SJCRH30 (cell line): ENCODE results near the gene GPSM1. TPM values are rescaled to one million over a fixed set of nuclear protein-coding genes. Genes with fewer than 3 reads are reported as not detected.

ENCODE experiments used
- DNase-seq, 2 experiments: peaks; one replicate each; pipeline ENCODE4 v3.0.0-alpha.2; 2015 to 2020
- H3K27ac ChIP-seq: fragments of 250-450 bp; sonication (Bioruptor Pico); 2 replicates; pipeline ENCODE4 v1.5.1; 2020; ENCODE audit warnings: mild to moderate bottlenecking, moderate library complexity
- H3K27me3 ChIP-seq: fragments of 250-450 bp; sonication (Bioruptor Pico); 2 replicates; pipeline ENCODE4 v1.5.1; 2020; ENCODE audit warnings: mild to moderate bottlenecking, moderate library complexity
- H3K36me3 ChIP-seq: fragments of 250-450 bp; sonication (Bioruptor Pico); 2 replicates; pipeline ENCODE4 v1.5.1; 2020; ENCODE audit warnings: mild to moderate bottlenecking, moderate library complexity
- H3K4me1 ChIP-seq: fragments of 250-450 bp; sonication (Bioruptor Pico); 2 replicates; pipeline ENCODE4 v1.5.1; 2020; ENCODE audit warnings: mild to moderate bottlenecking, moderate library complexity
- H3K4me3 ChIP-seq: fragments of 250-450 bp; sonication (Bioruptor Pico); 2 replicates; pipeline ENCODE4 v1.5.1; 2020; ENCODE audit warnings: mild to moderate bottlenecking, moderate library complexity
- H3K9me3 ChIP-seq: fragments of 250-450 bp; sonication (Bioruptor Pico); replicated peaks from 2 replicates; pipeline ENCODE4 v1.5.1; 2020; ENCODE audit warnings: mild to moderate bottlenecking, moderate library complexity
- total RNA-seq: library from RNA; depleted of rRNA; stranded (reverse); fragments of >200 nt; shearing (Covaris generic); gene quantifications from 2 replicates; pipeline ENCODE4 v1.2.3, GENCODE V29; 2014

GPSM1 gene
- total RNA-seq, 1 experiment from 2014 or later, result 57.2 TPM

- H3K36me3 ChIP-seq, result peaks cover 47% of the 10 kb centered on the region
- no peak for DNase-seq
Observed at GRCh38 chr9:136392538-136393449, 65.5 kb downstream of the GPSM1 start.

GRCh38 chr9:136393531-136393930 lies 66.2 kb downstream of the GPSM1 start:
- H3K9me3 ChIP-seq, result no peaks in the 10 kb centered on the region
- no peak for DNase-seq
- H3K36me3 ChIP-seq, result peaks cover 44% of the 10 kb centered on the region
- H3K4me1 ChIP-seq, result no peaks in the 10 kb centered on the region; the same call in 1 of the 2 replicates
- H3K27ac ChIP-seq, result no peak overlapping the region
- H3K27me3 ChIP-seq, result no peaks in the 10 kb centered on the region
- H3K4me3 ChIP-seq, result no peak overlapping the region

More at GRCh38 chr9:136392538-136393449, 65.5 kb downstream of the GPSM1 start:
- Histone ChIP-seq H3K27me3 (no peaks in the 10 kb centered on the region), H3K4me1 (no peaks in the 10 kb centered on the region), H3K27ac (no peak overlapping the region), H3K9me3 (no peaks in the 10 kb centered on the region), H3K4me3 (no peak overlapping the region)

GRCh38 chr9:136394312-136395019 lies 67.1 kb downstream of the GPSM1 start:
- no peak for DNase-seq
- H3K36me3 ChIP-seq, result peaks cover 36% of the 10 kb centered on the region
- H3K4me1 ChIP-seq, result peaks cover 4% of the 10 kb centered on the region; the same call in 1 of the 2 replicates
- H3K27me3 ChIP-seq, result no peaks in the 10 kb centered on the region
- no peak overlapping the region for H3K27ac ChIP-seq
- no peak overlapping the region for H3K4me3 ChIP-seq
- no peaks in the 10 kb centered on the region for H3K9me3 ChIP-seq

GRCh38 chr9:136395020-136395340 lies 67.6 kb downstream of the GPSM1 start:
- Histone ChIP-seq H3K4me3 (no peak overlapping the region), H3K27ac (no peak overlapping the region), H3K27me3 (no peaks in the 10 kb centered on the region), H3K9me3 (no peaks in the 10 kb centered on the region), H3K36me3 (peaks cover 31% of the 10 kb centered on the region), H3K4me1 (peaks cover 4% of the 10 kb centered on the region; the same call in 1 of the 2 replicates)
- no peak for DNase-seq

GRCh38 chr9:136395345-136396218 lies 68.2 kb downstream of the GPSM1 start:
- DNase-seq, result no peak

GRCh38 chr9:136396219-136396515 lies 68.8 kb downstream of the GPSM1 start:
- H3K9me3 ChIP-seq, result no peaks in the 10 kb centered on the region
- H3K36me3 ChIP-seq, result peaks cover 28% of the 10 kb centered on the region
- H3K4me3 ChIP-seq, result no peak overlapping the region
- H3K4me1 ChIP-seq, result peaks cover 4% of the 10 kb centered on the region; the same call in 1 of the 2 replicates
- no peak for DNase-seq
- no peaks in the 10 kb centered on the region for H3K27me3 ChIP-seq
- no peak overlapping the region for H3K27ac ChIP-seq

More at GRCh38 chr9:136395345-136396218, 68.2 kb downstream of the GPSM1 start:
- H3K27me3 ChIP-seq, result no peaks in the 10 kb centered on the region
- H3K4me3 ChIP-seq, result no peak overlapping the region
- H3K4me1 ChIP-seq, result peaks cover 4% of the 10 kb centered on the region; the same call in 1 of the 2 replicates
- H3K27ac ChIP-seq, result no peak overlapping the region
- no peaks in the 10 kb centered on the region for H3K9me3 ChIP-seq
- peaks cover 29% of the 10 kb centered on the region for H3K36me3 ChIP-seq

- DNase-seq, result no peak
- peaks cover 24% of the 10 kb centered on the region for H3K36me3 ChIP-seq
- peaks cover 4% of the 10 kb centered on the region; the same call in 1 of the 2 replicates for H3K4me1 ChIP-seq
- H3K4me3 ChIP-seq, result no peak overlapping the region
- H3K9me3 ChIP-seq, result no peaks in the 10 kb centered on the region
- H3K27ac ChIP-seq, result no peak overlapping the region
- H3K27me3 ChIP-seq, result no peaks in the 10 kb centered on the region
Observed at GRCh38 chr9:136397643-136398042, 70.3 kb downstream of the GPSM1 start.

- no peak overlapping the region for H3K27ac ChIP-seq
- H3K27me3 ChIP-seq, result no peaks in the 10 kb centered on the region
- no peak overlapping the region for H3K4me3 ChIP-seq
- peaks cover 24% of the 10 kb centered on the region for H3K36me3 ChIP-seq
- peaks cover 4% of the 10 kb centered on the region; the same call in 1 of the 2 replicates for H3K4me1 ChIP-seq
- no peak for DNase-seq
- H3K9me3 ChIP-seq, result no peaks in the 10 kb centered on the region
Observed at GRCh38 chr9:136398286-136398685, 70.9 kb downstream of the GPSM1 start.

GRCh38 chr9:136399176-136400037 lies 72.1 kb downstream of the GPSM1 start:
- H3K27ac ChIP-seq, result no peak overlapping the region
- peaks cover 21% of the 10 kb centered on the region for H3K36me3 ChIP-seq
- peaks cover 4% of the 10 kb centered on the region; the same call in 1 of the 2 replicates for H3K4me1 ChIP-seq
- peak overlapping the region; percentile 84 for H3K4me3 ChIP-seq
- H3K9me3 ChIP-seq, result no peaks in the 10 kb centered on the region
- H3K27me3 ChIP-seq, result no peaks in the 10 kb centered on the region
- DNase-seq, result peak in 1 of 2 experiments; percentile 24

- DNase-seq, result peak; percentile 86 to 93
- Histone ChIP-seq H3K4me1 (peaks cover 4% of the 10 kb centered on the region; the same call in 1 of the 2 replicates), H3K4me3 (peak within 1 kb of the TSS; percentile 84), H3K36me3 (peaks cover 24% of the 10 kb centered on the region), H3K27ac (peak within 1 kb of the TSS; percentile 23; the same call in 1 of the 2 replicates), H3K9me3 (no peaks in the 10 kb centered on the region), H3K27me3 (no peaks in the 10 kb centered on the region)
Observed at GRCh38 chr9:136400038-136400834, 72.9 kb downstream of the GPSM1 start, which contains the start of gene SNAPC4. Gene SNAPC4, minus strand, starts transcription at chr9:136400170. Its CDS starts 1,742 bp downstream, at chr9:136398428.

GRCh38 chr9:136401173-136401922 lies 74.0 kb downstream of the GPSM1 start:
- H3K9me3 ChIP-seq, result no peaks in the 10 kb centered on the region
- no peak overlapping the region for H3K4me3 ChIP-seq
- peaks cover 4% of the 10 kb centered on the region; the same call in 1 of the 2 replicates for H3K4me1 ChIP-seq
- H3K27me3 ChIP-seq, result no peaks in the 10 kb centered on the region
- no peak for DNase-seq
- peaks cover 32% of the 10 kb centered on the region for H3K36me3 ChIP-seq
- no peak overlapping the region for H3K27ac ChIP-seq

GRCh38 chr9:136402067-136402466 lies 74.7 kb downstream of the GPSM1 start:
- H3K9me3 ChIP-seq, result no peaks in the 10 kb centered on the region
- peaks cover 4% of the 10 kb centered on the region; the same call in 1 of the 2 replicates for H3K4me1 ChIP-seq
- H3K27me3 ChIP-seq, result no peaks in the 10 kb centered on the region
- no peak overlapping the region for H3K4me3 ChIP-seq
- no peak for DNase-seq
- H3K27ac ChIP-seq, result no peak overlapping the region
- peaks cover 33% of the 10 kb centered on the region for H3K36me3 ChIP-seq
